HCT116 (cell line): Measurements from ENCODE around the gene PCBP3.

Source experiments
- CTCF ChIP-seq, 3 experiments: fragments of 200-600 bp in 1 of 3; sonication (generic) in 1 of 3; IDR thresholded peaks in 2 of 3; conservative IDR thresholded peaks in 1 of 3; 2 replicates each; pipeline ENCODE4 v1.5.1; 2012 to 2017; ENCODE audit warnings: low read depth in 2 of 3, low read length in 2 of 3, antibody characterized with exemption in 1 of 3, borderline replicate concordance in 1 of 3, control low read depth in 1 of 3, mild to moderate bottlenecking in 1 of 3, mixed read lengths in 1 of 3, mixed run types in 1 of 3, moderate library complexity in 1 of 3; ENCODE audit not compliant: insufficient read depth in 1 of 3
- EZH2 ChIP-seq: fragments of 200-600 bp; sonication (generic); IDR thresholded peaks from 2 replicates; pipeline ENCODE4 v1.6.1; 2017; ENCODE audit warnings: antibody characterized with exemption, mixed run types
- MAX ChIP-seq: IDR thresholded peaks from 2 replicates; pipeline ENCODE4 v1.6.1; 2012
- POLR2A ChIP-seq: IDR thresholded peaks from 2 replicates; pipeline ENCODE4 v1.7.0; 2011; ENCODE audit warnings: borderline replicate concordance; ENCODE audit not compliant: insufficient read depth, insufficient read length; ENCODE audit errors: extremely low read depth
- REST ChIP-seq: IDR thresholded peaks from 2 replicates; pipeline ENCODE4 v1.6.1; 2012; ENCODE audit warnings: low read depth
- SIN3A ChIP-seq: IDR thresholded peaks from 2 replicates; pipeline ENCODE4 v1.6.1; 2012; ENCODE audit warnings: low read depth
- SRF ChIP-seq: IDR thresholded peaks from 2 replicates; pipeline ENCODE4 v1.6.1; 2012; ENCODE audit warnings: low read depth
- YY1 ChIP-seq: IDR thresholded peaks from 2 replicates; pipeline ENCODE4 v1.6.1; 2011; ENCODE audit warnings: low read length, low read depth, moderate library complexity, mild to moderate bottlenecking; ENCODE audit not compliant: insufficient replicate concordance; ENCODE audit errors: extremely low read depth
- ZFX ChIP-seq: fragments of 450-650 bp; IDR thresholded peaks from 2 replicates; pipeline ENCODE4 v1.6.1; 2017

DNA sequence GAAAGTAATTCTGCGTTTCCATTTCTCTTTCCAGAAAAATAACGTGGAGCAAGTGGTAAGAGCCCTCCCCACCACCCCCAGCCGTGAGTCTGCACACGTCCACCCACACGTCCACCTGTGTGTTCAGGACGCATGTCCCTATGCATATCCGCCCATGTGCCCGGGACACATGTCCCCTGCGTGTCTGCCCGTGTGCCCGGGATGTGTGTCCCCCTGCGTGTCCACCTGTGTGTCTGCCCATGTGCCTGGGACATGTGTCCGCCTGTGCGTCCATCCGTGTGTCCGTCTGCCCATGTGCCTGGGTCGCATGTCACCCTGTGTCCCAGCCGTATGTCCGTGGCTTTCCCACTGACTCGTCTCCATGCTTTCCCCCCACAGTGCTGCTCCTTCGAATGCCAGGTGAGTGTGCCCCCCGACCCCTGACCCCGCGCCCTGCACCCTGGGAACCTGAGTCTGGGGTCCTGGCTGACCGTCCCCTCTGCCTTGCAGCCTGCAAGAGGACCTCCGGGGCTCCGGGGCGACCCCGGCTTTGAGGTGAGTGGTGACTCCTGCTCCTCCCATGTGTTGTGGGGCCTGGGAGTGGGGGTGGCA is 343.7 kb downstream of the PCBP3 start:
- TF ChIP-seq CTCF (IDR thresholded peaks at IDR 0.05 in 2 of 3, conservative IDR thresholded peaks at IDR 0.05 in 1 of 3; ENCODE audit: borderline replicate concordance in 1 of 3, insufficient read depth in 1 of 3, low read depth in 2 of 3, low read length in 2 of 3) (no peak), MAX (no peak), EZH2 (no peak), YY1 (no peak), SRF (no peak), ZFX (no peak), SIN3A (no peak), REST (no peak), POLR2A (no peak)
